ENCODE results near the gene LDLRAD2. TPM values are rescaled to one million over a fixed set of nuclear protein-coding genes. Genes with fewer than 3 reads are reported as not detected.

Gene LDLRAD2
- total and polyA plus RNA-seq, 9 of the 15 experiments (the other 6 are each of a cell fraction or from before 2014, with no cell fraction given) = 0.45 to 0.48 TPM; not detected in 7

GRCh38 chr1:21779613-21780521, 32.2 kb upstream of the LDLRAD2 start:
- in situ Hi-C loops (cut with MboI) = no loop called here
- no peak for TF ChIP-seq ZC3H11A (IDR thresholded peaks at IDR 0.05; ENCODE audit: low read depth, low read length)
- TF ChIP-seq HDAC3 (IDR thresholded peaks at IDR 0.05; ENCODE audit: borderline replicate concordance, partially characterized antibody) = peak; percentile 22
- no peak for TF ChIP-seq ZBTB17 (CRISPR knock-in tag; IDR thresholded peaks at IDR 0.05)
- TF ChIP-seq ZFP1 (CRISPR knock-in tag; IDR thresholded peaks at IDR 0.05) = no peak
- no peak for TF ChIP-seq GTF2F1 (IDR thresholded peaks at IDR 0.05; ENCODE audit: low read depth, low read length)
- no peak; the same call in 1 of the 2 replicates for TF ChIP-seq LEF1 (IDR thresholded peaks at IDR 0.05)
- 0 out of 4 replicates have a peak, but pooled peaks of 1 of the 2 experiments have one; percentile 32 for TF ChIP-seq MNT (conservative IDR thresholded peaks at IDR 0.05)
- no peak for TF ChIP-seq ESRRA (IDR thresholded peaks at IDR 0.05; ENCODE audit: borderline replicate concordance, low read depth)
- no peak for TF ChIP-seq ZNF212 (CRISPR knock-in tag; IDR thresholded peaks at IDR 0.05)
- peak; percentile 29 for TF ChIP-seq RBM25 (IDR thresholded peaks at IDR 0.05; ENCODE audit: low read depth, low read length, severe bottlenecking)
- 0 out of 2 replicates have a peak, but pooled peaks have one; percentile 16 for TF ChIP-seq ZNF766 (CRISPR knock-in tag; conservative IDR thresholded peaks at IDR 0.05)
- TF ChIP-seq ZBTB26 (CRISPR knock-in tag; IDR thresholded peaks at IDR 0.05) = no peak
- TF ChIP-seq ZNF165 (CRISPR knock-in tag; IDR thresholded peaks at IDR 0.05; ENCODE audit: borderline replicate concordance) = no peak
- no peak for TF ChIP-seq RFX1 (IDR thresholded peaks at IDR 0.05)
- TF ChIP-seq KAT2B (IDR thresholded peaks at IDR 0.05; ENCODE audit: low read depth, low read length) = no peak
- no peak for TF ChIP-seq NR2C2 (CRISPR knock-in tag; IDR thresholded peaks at IDR 0.05)
- TF ChIP-seq NR2C2 (tag; IDR thresholded peaks at IDR 0.05) = 0 out of 2 replicates have a peak, but pooled peaks have one; percentile 24
- no peak for TF ChIP-seq ZBTB7A (IDR thresholded peaks at IDR 0.05; ENCODE audit: borderline replicate concordance, control insufficient read depth, low read depth, low read length)
- no peak for TF ChIP-seq LCOR (CRISPR knock-in tag; IDR thresholded peaks at IDR 0.05)

More at GRCh38 chr1:21779613-21780521, 32.2 kb upstream of the LDLRAD2 start:
- ChIA-PET CTCF (ENCODE audit: low intra/inter-chr PET ratio) (no interaction called here), POLR2A (interaction anchor here (3.8 kb wide), 1 partner anchor 10 kb away, joined by 24 read pairs; no protein-coding TSS in a partner anchor)
- peak overlapping the region; percentile 99 for H3K27ac ChIP-seq (ENCODE audit: extremely low read depth, low read depth, low read length)
- H3K27me3 ChIP-seq (ENCODE audit: control insufficient read depth in 2 of 2, insufficient read depth in 2 of 2, low read length in 2 of 2) = no peaks in the 10 kb centered on the region
- H4K20me1 ChIP-seq (replicated peaks; ENCODE audit: control insufficient read depth, insufficient read depth, low read length) = peaks cover 7% of the 10 kb centered on the region; the same call in 1 of the 2 replicates
- peak in 1 of 4 experiments; percentile 40 for DNase-seq (ENCODE audit: extremely low read depth in 1 of 4, low spot score in 3 of 4)
- H3K79me2 ChIP-seq (ENCODE audit: control insufficient read depth, insufficient read depth, low read length) = peaks cover 81% of the 10 kb centered on the region
- no peaks in the 10 kb centered on the region for H3K9me1 ChIP-seq (ENCODE audit: control insufficient read depth, insufficient read depth, low read length)
- peaks cover 19 to 23% of the 10 kb centered on the region in 2 experiments for H3K4me1 ChIP-seq (replicated peaks in 1 of 2; ENCODE audit: control insufficient read depth in 2 of 2, insufficient read depth in 2 of 2, low read length in 2 of 2)
- H3K36me3 ChIP-seq (ENCODE audit: control insufficient read depth, insufficient read depth, low read length) = peaks cover 27% of the 10 kb centered on the region
- H3K4me3 ChIP-seq = peak overlapping the region; percentile 61
- peak overlapping the region; percentile 2 to 100 for H3K9ac ChIP-seq (ENCODE audit: insufficient read depth in 1 of 2, low read depth in 2 of 2, low read length in 2 of 2)
- no peak for FAIRE-seq
- H3K9me3 ChIP-seq (replicated peaks; ENCODE audit: control insufficient read depth, insufficient read depth, low read depth, low read length) = no peaks in the 10 kb centered on the region
- ATAC-seq = no peak
- 16% methylated on average over 12 of the region's 12 CpGs for WGBS (ENCODE audit: insufficient coverage, low coverage, missing lambda C conversion rate)
- no peak overlapping the region for H2AFZ ChIP-seq (ENCODE audit: low read depth, low read length)
- intact Hi-C loops (cut with micrococcal nuclease) = loop anchor here (5.0 kb wide), 3 partner anchors 108 to 247 kb away; no protein-coding TSS in a partner anchor
- H3K4me2 ChIP-seq (ENCODE audit: insufficient read depth, low read length) = peak overlapping the region; percentile 88
- TSS peak; percentile 13 for BruUV-seq (replicated peaks)

All from K562 (cell line).